H1 (cell line): Measurements from ENCODE around the gene COPG1.

Source experiments
- BACH1 ChIP-seq: IDR thresholded peaks from 2 replicates; pipeline ENCODE4 v1.6.1; 2012; ENCODE audit warnings: low read length, improper control_type of control experiment
- CTCF ChIP-seq, 3 experiments: IDR thresholded peaks; 1 replicate in 2 of 3; 2 replicates in 1 of 3; pipeline versions ENCODE4 v1.5.1 to v1.6.1; 2011; ENCODE audit warnings: low read length in 3 of 3, mild to moderate bottlenecking in 3 of 3, inconsistent platforms in 2 of 3, low read depth in 1 of 3, moderate library complexity in 1 of 3; ENCODE audit not compliant: insufficient read depth in 1 of 3; ENCODE audit errors: control extremely low read depth in 1 of 3
- EZH2 ChIP-seq: fragments of 200-600 bp; sonication (generic); IDR thresholded peaks from 2 replicates; pipeline ENCODE4 v1.7.1; 2012; ENCODE audit warnings: low read depth, mild to moderate bottlenecking, moderate library complexity, low read length, inconsistent platforms; ENCODE audit not compliant: severe bottlenecking
- JUN ChIP-seq: IDR thresholded peaks from 2 replicates; pipeline ENCODE4 v1.6.1; 2011; ENCODE audit warnings: low read depth, mild to moderate bottlenecking, improper control_type of control experiment, low read length
- KDM5A ChIP-seq: fragments of 200-600 bp; IDR thresholded peaks from 2 replicates; pipeline ENCODE4 v1.7.1; 2012; ENCODE audit warnings: mild to moderate bottlenecking, low read length, inconsistent platforms, mixed read lengths
- POLR2AphosphoS5 ChIP-seq: IDR thresholded peaks from 2 replicates; pipeline ENCODE4 v1.6.1; 2011; ENCODE audit warnings: low read depth, low read length

- TF ChIP-seq BACH1 (no peak), EZH2 (no peak), KDM5A (no peak), POLR2AphosphoS5 (peak; percentile 99), CTCF (IDR thresholded peaks at IDR 0.05; ENCODE audit: control extremely low read depth in 1 of 3, insufficient read depth in 1 of 3, low read depth in 1 of 3, low read length in 3 of 3) (no peak), JUN (no peak)
Measured at GRCh38 chr3:129315998-129316247, 66.5 kb downstream of the COPG1 start.
